Measurements from ENCODE around the gene CLDN18.

DNA sequence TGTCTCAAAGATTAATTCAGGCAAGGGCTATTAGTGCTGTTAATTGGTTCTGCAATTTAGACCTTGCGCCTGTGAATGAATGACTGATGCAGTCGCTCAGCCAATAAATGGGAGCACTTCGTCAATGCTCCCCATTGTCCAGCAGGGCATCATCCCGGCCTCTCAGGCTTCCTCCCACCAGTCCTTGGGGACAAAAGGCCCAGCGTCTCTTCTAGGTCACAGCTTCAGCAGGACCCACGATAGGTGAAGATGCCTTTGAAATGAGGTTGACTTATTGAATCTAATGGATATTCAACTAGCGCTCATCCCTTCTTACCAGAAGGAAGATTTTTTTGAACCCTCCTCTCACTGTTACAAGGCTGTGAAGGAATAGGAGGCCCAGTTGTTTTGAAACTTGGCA, 47.7 kb upstream of the CLDN18 start:
- no peak for TF ChIP-seq EZH2phosphoT487 (IDR thresholded peaks at IDR 0.05; ENCODE audit: borderline replicate concordance)
- no peak for TF ChIP-seq POLR2AphosphoS5 (IDR thresholded peaks at IDR 0.05; ENCODE audit: low read depth, low read length)
- no peak for TF ChIP-seq EZH2 (IDR thresholded peaks at IDR 0.05)
- no peak for TF ChIP-seq CTCF (IDR thresholded peaks at IDR 0.05 in 2 of 3, conservative IDR thresholded peaks at IDR 0.05 in 1 of 3; ENCODE audit: borderline replicate concordance in 1 of 3, insufficient read depth in 1 of 3, low read depth in 2 of 3, low read length in 2 of 3)
- TF ChIP-seq POLR2A (IDR thresholded peaks at IDR 0.05; ENCODE audit: borderline replicate concordance, extremely low read depth, insufficient read depth, insufficient read length) = no peak
- TF ChIP-seq ATF3 (IDR thresholded peaks at IDR 0.05) = no peak
- no peak for TF ChIP-seq CEBPB (IDR thresholded peaks at IDR 0.05; ENCODE audit: low read depth)
- no peak for TF ChIP-seq ELF1 (IDR thresholded peaks at IDR 0.05; ENCODE audit: borderline replicate concordance, low read depth)
- no peak for TF ChIP-seq YY1 (IDR thresholded peaks at IDR 0.05; ENCODE audit: extremely low read depth, insufficient replicate concordance, low read depth, low read length)

Measured in HCT116 (cell line).